Peyer's patch (tissue), 4 donors: ENCODE data around the gene ARHGAP11A.

ENCODE experiments used
- POLR2A ChIP-seq, 2 donors: fragments of 450-650 bp; IDR thresholded peaks; one replicate each; pipeline ENCODE4 v1.5.1; 2017; ENCODE audit warnings: antibody characterized with exemption in 2 of 2, mild to moderate bottlenecking in 2 of 2, moderate library complexity in 2 of 2
- TF ChIP-seq, protein P1 (sequence below), 6 experiments: fragments of 450-650 bp in 4 of 6; fragments of 200-600 bp in 2 of 6; sonication (generic) in 1 of 6; IDR thresholded peaks; one replicate each; pipeline ENCODE4 v1.5.1; 2017 to 2019; ENCODE audit warnings: antibody characterized with exemption in 6 of 6, mild to moderate bottlenecking in 3 of 6, moderate library complexity in 1 of 6

- TF ChIP-seq, protein P1, sequence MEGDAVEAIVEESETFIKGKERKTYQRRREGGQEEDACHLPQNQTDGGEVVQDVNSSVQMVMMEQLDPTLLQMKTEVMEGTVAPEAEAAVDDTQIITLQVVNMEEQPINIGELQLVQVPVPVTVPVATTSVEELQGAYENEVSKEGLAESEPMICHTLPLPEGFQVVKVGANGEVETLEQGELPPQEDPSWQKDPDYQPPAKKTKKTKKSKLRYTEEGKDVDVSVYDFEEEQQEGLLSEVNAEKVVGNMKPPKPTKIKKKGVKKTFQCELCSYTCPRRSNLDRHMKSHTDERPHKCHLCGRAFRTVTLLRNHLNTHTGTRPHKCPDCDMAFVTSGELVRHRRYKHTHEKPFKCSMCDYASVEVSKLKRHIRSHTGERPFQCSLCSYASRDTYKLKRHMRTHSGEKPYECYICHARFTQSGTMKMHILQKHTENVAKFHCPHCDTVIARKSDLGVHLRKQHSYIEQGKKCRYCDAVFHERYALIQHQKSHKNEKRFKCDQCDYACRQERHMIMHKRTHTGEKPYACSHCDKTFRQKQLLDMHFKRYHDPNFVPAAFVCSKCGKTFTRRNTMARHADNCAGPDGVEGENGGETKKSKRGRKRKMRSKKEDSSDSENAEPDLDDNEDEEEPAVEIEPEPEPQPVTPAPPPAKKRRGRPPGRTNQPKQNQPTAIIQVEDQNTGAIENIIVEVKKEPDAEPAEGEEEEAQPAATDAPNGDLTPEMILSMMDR (IDR thresholded peaks at IDR 0.05): no peak
- no peak for TF ChIP-seq POLR2A (IDR thresholded peaks at IDR 0.05)
These were observed 62.0 kb downstream of the ARHGAP11A start for GRCh38 chr15:32677238-32677750.
